WI38 (cell line): ENCODE results near the gene RBP5.

ENCODE experiments used
- H3K4me3 ChIP-seq: 2 replicates; pipeline ENCODE4 v1.5.1; 2011; ENCODE audit warnings: low read depth, mild to moderate bottlenecking, control low read depth, low read length
- CTCF ChIP-seq: IDR thresholded peaks from 2 replicates; pipeline ENCODE4 v1.5.1; 2012; ENCODE audit warnings: low read depth, mild to moderate bottlenecking, control low read depth, low read length

RBP5 gene

DNA sequence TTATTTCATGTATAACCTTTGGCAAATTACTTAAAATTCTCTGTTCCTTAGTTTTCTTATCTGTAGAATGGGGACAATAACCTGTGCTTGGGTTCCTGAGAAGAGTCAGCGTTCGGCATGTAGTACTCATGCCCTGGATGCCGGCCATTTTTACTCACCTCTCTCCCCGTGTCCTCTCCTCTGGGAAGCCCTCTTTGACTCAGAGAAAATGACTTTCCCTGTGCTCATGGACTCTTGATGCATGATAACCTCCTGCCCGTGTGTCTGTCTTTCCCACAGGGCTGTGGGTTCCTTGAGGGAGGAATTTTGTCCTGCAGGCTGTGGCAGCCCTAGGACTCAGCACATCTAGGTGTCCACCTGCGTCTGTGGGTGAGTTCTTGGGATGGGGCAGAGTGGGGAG lies 13.8 kb downstream of the RBP5 start:
- H3K4me3 ChIP-seq: no peak overlapping the region
- TF ChIP-seq CTCF: no peak

GRCh38 chr12:7114008-7114407 lies 14.7 kb downstream of the RBP5 start:
- no peak for TF ChIP-seq CTCF
- no peak overlapping the region for H3K4me3 ChIP-seq

DNA sequence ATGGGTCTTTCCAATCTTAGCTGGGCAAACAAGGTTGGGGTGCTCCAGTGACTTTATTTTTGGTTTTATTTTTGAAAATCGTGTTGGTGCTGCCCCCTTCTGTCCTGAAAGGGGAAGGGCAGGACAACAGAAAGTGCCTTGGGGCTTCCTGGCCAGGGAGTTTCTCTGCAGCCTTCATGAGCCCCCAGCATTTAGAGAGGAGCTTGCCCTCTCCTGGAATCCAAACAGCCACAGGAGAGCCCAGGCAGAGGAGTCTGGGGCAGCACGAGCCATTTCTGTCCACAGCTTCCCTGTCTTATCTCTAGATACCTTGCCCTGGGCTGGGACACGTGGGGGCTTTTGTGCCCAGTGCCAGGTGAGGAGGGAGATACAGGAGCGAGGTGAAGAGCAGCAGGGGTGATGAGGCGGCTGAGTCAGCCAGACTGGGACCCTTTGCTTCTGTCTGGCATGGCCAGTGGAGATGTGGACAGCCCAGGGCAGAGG lies 15.3 kb downstream of the RBP5 start:
- TF ChIP-seq CTCF: peak; percentile 82
- no peak overlapping the region for H3K4me3 ChIP-seq

DNA sequence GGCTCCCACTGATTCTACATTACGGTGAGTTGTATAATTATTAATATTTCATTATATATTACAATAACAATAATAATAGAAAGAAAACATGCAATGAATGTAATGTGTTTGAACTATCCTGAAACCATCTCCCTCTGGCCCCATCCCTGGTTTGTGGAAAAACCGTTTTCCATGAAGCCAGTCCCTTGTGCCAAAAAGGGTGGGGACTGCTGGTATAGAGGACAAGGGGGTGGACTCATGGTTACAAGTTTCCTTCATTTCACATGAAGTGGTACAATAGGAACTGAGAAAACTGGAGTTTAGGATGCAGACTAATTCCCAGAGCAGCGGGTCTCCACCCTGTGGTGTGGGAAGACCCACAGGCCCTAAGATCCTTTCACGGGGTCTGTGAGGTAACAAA lies 16.6 kb downstream of the RBP5 start:
- H3K4me3 ChIP-seq: no peak overlapping the region
- no peak for TF ChIP-seq CTCF

- no peak for TF ChIP-seq CTCF
- H3K4me3 ChIP-seq: no peak overlapping the region
These were observed 18.0 kb downstream of the RBP5 start for GRCh38 chr12:7110661-7111060.

- no peak for TF ChIP-seq CTCF
- H3K4me3 ChIP-seq: peak overlapping the region; percentile 64
These were observed 19.1 kb downstream of the RBP5 start for GRCh38 chr12:7109572-7109920.

GRCh38 chr12:7108796-7109571 lies 19.7 kb downstream of the RBP5 start, which contains the start of gene C1RL:
Gene C1RL, minus strand, starts transcription at chr12:7109214. Its CDS starts 34 bp downstream, at chr12:7109180.
- peak; percentile 95 for TF ChIP-seq CTCF
- H3K4me3 ChIP-seq: peak within 1 kb of the TSS; percentile 64
